ENCODE results near the gene CASP9.
"Not testable (repeated sequence)": the region's sequence is repeated elsewhere in the genome, so short reads cannot be mapped to it uniquely, and the experiment has no call there.

The CASP9 gene

GRCh38 chr1:15466955-15467625 is 56.9 kb downstream of the CASP9 start:
- FAIRE-seq, result not testable (repeated sequence)

GRCh38 chr1:15465674-15466073 is 58.3 kb downstream of the CASP9 start:
- no peak for FAIRE-seq

DNA sequence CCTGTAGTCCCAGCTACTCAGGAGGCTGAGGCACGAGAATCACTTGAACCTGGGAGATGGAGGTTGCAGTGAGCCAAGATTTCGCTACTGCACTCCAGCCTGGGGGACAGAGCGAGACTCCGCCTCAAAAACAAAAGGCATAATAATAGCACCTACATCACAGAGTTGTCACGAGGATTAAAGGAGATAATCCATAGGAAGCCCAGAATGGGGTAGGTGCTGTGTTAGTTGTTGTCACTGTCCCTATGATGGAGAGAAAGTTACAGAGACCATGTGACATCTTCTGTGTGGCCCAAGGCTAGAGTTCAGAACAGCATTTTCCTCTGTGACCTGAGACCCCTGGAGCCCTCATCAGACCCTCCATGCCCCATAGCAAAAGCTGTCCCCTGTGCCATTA is 60.1 kb downstream of the CASP9 start:
- FAIRE-seq, result not testable (repeated sequence)

- FAIRE-seq, result not testable (repeated sequence)
Observed at GRCh38 chr1:15463064-15463800, 60.8 kb downstream of the CASP9 start.

GRCh38 chr1:15460708-15461095 is 63.3 kb downstream of the CASP9 start:
- no peak for FAIRE-seq

DNA sequence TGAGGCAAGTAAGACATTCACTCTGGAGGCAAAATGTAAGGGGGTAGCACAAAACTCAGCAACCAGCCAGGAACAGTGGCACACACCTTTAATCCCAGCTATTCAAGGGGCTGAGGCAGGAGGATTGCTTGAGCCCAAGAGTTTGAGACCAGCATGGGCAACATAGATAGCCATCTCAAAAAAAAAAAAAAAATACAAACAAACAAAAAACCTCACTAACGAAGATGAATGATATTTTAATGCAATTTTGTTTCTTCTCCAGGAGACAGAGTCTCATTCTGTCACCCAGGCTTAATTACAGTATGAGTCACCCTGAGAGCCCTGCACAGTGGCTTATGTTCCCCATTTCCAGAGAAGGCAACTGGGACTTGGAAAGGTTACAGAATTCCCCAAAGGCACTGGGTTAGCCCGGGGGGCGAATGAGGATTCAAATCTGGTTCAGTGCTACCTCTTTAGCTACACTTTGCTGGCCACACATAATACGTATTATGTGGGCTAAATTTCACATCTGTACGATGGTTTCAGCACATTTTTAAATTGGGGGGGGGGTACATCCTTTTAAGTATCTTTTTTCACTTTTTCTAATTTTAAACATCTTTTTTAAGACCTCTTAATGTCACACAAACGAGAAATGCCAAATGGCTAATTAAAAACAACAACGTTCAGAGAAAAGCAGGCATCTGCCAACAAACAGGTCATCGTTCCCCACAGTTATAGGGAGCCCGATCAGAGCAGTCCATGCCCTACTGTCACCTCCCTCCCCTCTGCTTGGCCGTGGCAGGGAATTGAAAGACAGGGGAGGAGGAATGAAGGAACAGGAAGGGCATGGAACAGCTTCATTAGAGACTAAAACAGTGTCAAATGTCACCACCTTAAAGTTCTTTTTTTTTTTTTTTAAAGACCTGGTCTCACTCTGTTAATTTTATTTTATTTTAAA is 64.0 kb downstream of the CASP9 start:
- no peak for FAIRE-seq

DNA sequence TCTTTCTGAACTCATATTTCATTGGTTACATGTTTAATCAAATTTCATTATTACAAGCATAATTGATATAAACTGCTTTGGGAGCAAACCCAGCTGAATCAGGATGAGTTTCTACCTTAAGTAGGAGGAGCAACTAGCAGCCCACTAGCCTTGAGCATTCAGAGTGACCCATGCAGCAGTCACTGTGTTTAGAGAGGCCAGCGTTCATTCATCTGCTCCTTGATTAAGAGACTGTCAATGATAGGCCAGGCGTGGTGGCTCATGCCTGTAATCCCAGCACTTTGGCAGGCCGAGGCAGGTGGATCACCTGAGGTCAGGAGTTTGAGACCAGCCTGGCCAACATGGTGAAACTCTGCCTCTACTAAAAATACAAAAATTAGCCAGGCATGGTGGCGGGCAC is 65.6 kb downstream of the CASP9 start:
- FAIRE-seq, result not testable (repeated sequence)

DNA sequence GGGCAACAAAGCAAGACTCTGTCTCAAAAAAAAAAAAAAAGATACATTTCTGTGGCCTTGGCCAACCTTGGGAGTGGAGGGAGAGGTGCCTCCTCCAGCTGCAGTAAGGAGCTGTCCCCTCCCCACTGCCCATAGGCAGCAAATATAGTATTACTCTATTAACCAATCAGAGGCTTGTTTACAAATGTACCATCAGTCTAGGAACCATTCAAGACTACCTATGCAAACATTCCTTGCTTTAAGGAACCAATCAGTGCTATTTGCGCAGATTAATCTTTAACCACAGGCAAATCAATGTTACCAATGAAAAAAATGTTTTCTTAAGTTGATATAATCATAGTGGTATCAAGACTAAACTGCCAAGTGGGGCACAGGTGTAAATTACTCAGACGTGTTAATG is 66.4 kb downstream of the CASP9 start:
- FAIRE-seq, result no peak

DNA sequence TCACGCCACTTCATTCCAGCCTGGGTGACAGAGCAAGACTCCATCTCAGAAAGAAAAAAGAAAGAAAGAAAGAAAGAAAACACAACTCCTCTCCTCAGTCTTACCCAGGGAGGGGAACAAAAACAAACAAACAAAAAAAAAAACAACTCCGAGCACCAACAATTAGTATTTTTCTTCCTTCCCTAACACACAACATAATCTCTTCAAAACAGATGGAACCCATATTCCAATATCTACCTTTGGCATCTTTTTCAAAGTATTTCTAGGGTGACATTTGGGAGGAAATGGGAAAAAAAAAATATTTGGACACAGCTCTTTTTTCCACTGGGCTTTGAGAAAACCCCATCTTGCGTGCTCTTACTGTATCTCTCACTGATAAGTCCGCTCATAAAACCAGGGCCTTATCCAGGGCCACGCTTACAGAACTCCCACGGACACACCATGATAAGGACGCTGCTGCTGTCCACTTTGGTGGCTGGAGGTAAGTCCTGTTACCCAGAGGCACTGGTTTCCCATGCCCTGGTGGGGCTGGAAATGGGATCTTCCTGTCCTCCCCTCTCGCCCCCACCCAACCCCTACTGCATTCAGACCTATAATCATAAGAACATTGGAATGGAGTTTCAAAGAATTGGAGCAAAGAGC is 67.6 kb downstream of the CASP9 start, which contains the start of gene CELA2A:
Gene CELA2A, plus strand, starts transcription at position 420 of the 642 bp plus-strand sequence. Its CDS starts 22 bp downstream, at position 442.
- no peak for FAIRE-seq

GRCh38 chr1:15455522-15455921 is 68.5 kb downstream of the CASP9 start:
- no peak for FAIRE-seq

GRCh38 chr1:15454256-15454655 is 69.8 kb downstream of the CASP9 start:
- FAIRE-seq, result no peak

DNA sequence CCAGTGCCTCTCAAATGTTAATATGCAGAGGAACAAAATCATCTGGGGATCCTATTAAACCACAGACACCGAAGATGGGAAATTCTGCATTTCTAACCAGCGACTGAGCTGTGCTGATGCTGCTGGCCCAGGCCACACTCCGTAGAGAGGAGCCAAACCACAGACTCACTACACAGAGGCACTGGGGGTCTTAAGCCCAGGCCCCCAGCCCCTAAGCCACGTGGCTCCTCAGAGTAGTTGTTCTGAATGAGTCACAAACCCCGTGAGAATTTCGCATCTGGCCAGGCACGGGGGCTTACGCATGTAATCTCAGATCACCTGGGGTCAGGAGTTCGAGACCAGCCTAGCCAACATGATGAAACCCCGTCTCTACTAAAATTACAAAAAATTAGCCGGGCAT is 70.3 kb downstream of the CASP9 start:
- FAIRE-seq, result no peak

DNA sequence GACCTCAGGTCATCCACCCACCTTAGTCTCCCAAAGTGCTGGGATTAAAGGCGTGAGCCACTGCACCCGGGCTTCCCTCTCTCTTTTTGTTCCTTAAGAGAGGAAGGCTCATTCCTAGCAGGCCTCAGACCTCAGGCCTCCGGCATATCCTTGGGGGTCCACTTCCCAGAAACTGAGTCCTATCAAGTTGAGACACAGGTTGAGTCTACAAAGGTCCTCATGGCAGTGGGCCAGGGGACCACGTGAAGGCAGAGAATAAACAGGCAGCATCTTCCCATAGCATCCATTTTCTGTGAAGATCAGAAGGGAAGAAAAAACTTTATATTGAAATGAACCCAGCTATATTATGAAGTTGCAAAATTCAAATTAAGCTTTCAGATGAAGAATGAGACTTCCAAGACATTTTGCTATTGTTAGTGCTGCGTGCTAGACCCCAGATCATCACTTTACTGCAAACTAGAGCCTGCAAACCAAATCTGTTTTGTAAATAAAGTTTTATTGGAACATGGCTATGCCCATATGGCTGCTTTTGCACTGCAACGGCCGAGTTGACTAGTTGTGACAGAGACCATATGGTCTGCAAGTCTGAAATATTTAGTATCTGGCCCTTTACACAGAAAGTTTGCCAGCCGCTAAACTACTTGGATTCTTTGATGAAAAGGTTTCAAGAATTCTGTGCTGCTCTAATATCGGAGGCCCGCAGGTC is 71.0 kb downstream of the CASP9 start:
- no peak for FAIRE-seq

GRCh38 chr1:15452216-15452615 is 71.8 kb downstream of the CASP9 start:
- FAIRE-seq, result no peak

GRCh38 chr1:15451014-15451722 is 72.8 kb downstream of the CASP9 start:
- FAIRE-seq, result no peak

GRCh38 chr1:15449567-15449966 is 74.4 kb downstream of the CASP9 start:
- no peak for FAIRE-seq

DNA sequence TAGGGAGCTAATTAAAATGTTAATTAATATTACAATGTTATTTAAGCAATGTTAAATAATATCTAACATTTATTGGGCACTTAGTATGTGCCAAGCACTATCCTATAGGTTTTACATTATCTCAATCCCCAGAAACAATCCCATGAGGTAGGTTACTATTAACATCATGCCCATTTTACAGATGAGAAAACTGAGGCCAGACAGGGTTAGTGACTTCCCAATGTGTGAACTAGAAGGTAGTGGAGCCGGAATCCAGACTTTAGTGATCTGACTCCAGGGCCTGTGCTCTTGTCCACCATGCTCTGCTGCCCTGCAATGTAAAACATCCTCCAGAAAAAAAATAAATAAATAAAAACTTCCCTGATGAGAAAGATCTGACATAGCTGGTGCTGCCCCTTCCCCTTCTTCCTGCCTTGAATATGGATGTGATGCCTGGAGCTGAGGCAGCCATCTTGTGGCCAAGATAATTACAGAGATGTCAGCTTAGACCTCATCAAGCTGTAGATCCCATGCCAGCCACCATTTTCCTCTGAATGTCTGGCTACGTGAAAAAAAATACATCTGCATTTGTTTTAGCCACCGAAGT is 75.0 kb downstream of the CASP9 start:
- FAIRE-seq, result no peak

DNA sequence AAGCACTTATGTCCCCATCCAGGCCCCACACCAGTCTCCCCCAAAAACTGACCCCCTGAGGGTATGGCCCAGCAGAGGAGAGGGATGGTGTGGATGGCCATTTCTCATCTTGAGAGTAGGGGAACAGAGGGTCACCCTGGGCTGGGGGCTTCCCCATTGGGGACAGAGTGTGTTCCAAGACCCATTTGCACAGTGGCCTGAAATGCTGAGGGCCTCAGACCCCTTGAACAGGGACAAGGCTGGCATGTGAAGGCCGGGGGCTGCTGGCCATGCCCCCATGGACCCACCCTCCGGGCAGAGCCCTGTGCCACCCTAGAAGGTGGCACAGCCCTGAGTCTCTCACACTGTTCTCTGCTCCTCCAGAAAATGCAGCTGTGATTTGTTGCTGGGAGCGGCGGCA is 77.8 kb downstream of the CASP9 start:
- no peak for FAIRE-seq

GRCh38 chr1:15445390-15446122 is 78.5 kb downstream of the CASP9 start:
- no peak for FAIRE-seq
